GM12878 (cell line): ENCODE results near the gene KIF18A. TPM values are rescaled to one million over a fixed set of nuclear protein-coding genes. Genes with fewer than 3 reads are reported as not detected.

Experiments used
- ATAC-seq: fragments of 200-7000 bp; cut with Tn5 transposase; 3 replicates; pipeline ENCODE4 v1.9.1; 2020; ENCODE audit warnings: mild to moderate bottlenecking, moderate library complexity
- BruUV-seq: library from RNA; stranded (reverse); fragments of 400-500 nt; replicated peaks from 2 replicates; lab custom pipeline; 2021; lab: Mats Ljungman, UMichigan
- CTCF ChIA-PET: fragments of 300-600 bp; sonication (Branson Sonifier 250); formaldehyde crosslinking; extraction: SDS; loops from one replicate; lab custom pipeline; 2021; ENCODE audit warnings: inconsistent platforms; lab: Yijun Ruan, JAX
- POLR2A ChIA-PET: fragments of 350-600 bp; formaldehyde crosslinking; extraction: SDS; loops from one replicate; lab custom pipeline; 2021; ENCODE audit warnings: inconsistent platforms; lab: Charles Lee
- RAD21 ChIA-PET: fragments of 300-600 bp; sonication (Branson Sonifier 250); formaldehyde crosslinking; loops from one replicate; lab custom pipeline; 2023; ENCODE audit warnings: antibody characterized with exemption; ENCODE audit not compliant: unreplicated experiment; lab: Charles Lee
- SMC1A ChIA-PET: fragments of 300-600 bp; sonication (Branson Sonifier 250); formaldehyde crosslinking; loops from one replicate; lab custom pipeline; 2023; ENCODE audit not compliant: unreplicated experiment, uncharacterized antibody; lab: Charles Lee
- DNase-seq: peaks from one replicate; pipeline ENCODE4 v3.0.0-alpha.2; 2011; ENCODE audit warnings: low read depth, low spot score
- FAIRE-seq: peaks from 3 replicates; lab custom pipeline; 2011; peaks lifted over from hg19 to GRCh38; lab: Jason Lieb, UNC
- H2AFZ ChIP-seq: 2 replicates; pipeline ENCODE4 v1.6.0; 2011; ENCODE audit warnings: low read depth, low read length, control low read depth; ENCODE audit not compliant: control insufficient read depth
- H3K27ac ChIP-seq: 2 replicates; pipeline ENCODE4 v1.5.1; 2011; ENCODE audit warnings: control low read depth; ENCODE audit not compliant: control insufficient read depth, insufficient read depth
- H3K27me3 ChIP-seq, 2 experiments: replicated peaks in 1 of 2; 2 replicates each; pipeline versions ENCODE4 v1.6.0 to v1.6.1; 2011; ENCODE audit warnings: low read length in 1 of 2; ENCODE audit not compliant: control insufficient read depth in 2 of 2, insufficient read depth in 2 of 2
- H3K36me3 ChIP-seq, 2 experiments: 2 replicates each; pipeline ENCODE4 v1.5.1; 2011; ENCODE audit warnings: low read length in 1 of 2; ENCODE audit not compliant: control insufficient read depth in 2 of 2, insufficient read depth in 2 of 2
- H3K4me1 ChIP-seq: 2 replicates; pipeline ENCODE4 v1.6.1; 2011; ENCODE audit warnings: mild to moderate bottlenecking, low read length, moderate library complexity, mixed read lengths; ENCODE audit not compliant: control insufficient read depth, insufficient read depth
- H3K4me2 ChIP-seq: 2 replicates; pipeline ENCODE4 v1.6.0; 2011; ENCODE audit warnings: control low read depth; ENCODE audit not compliant: control insufficient read depth, insufficient read depth
- H3K4me3 ChIP-seq: fragments of 200-600 bp; sonication (generic); 2 replicates; pipeline ENCODE4 v1.5.1; 2016
- H3K79me2 ChIP-seq: 2 replicates; pipeline ENCODE4 v1.6.0; 2011; ENCODE audit warnings: low read length; ENCODE audit not compliant: control insufficient read depth, insufficient read depth
- H3K9ac ChIP-seq: 2 replicates; pipeline ENCODE4 v1.8.0; 2011; ENCODE audit warnings: low read length, control low read depth, mixed read lengths; ENCODE audit not compliant: control insufficient read depth, insufficient read depth
- H3K9me3 ChIP-seq: replicated peaks from 3 replicates; pipeline ENCODE4 v1.5.1; 2011; ENCODE audit warnings: mild to moderate bottlenecking, low read length; ENCODE audit not compliant: control insufficient read depth, insufficient read depth
- H4K20me1 ChIP-seq: 2 replicates; pipeline ENCODE4 v1.6.0; 2011; ENCODE audit not compliant: control insufficient read depth, insufficient read depth
- MTA3 ChIP-seq: IDR thresholded peaks from 2 replicates; pipeline ENCODE4 v1.6.1; 2012; ENCODE audit warnings: low read length, inconsistent platforms, borderline replicate concordance
- NFIC ChIP-seq: IDR thresholded peaks from 2 replicates; pipeline ENCODE4 v1.6.1; 2012; ENCODE audit warnings: low read depth, mild to moderate bottlenecking, inconsistent platforms, low read length, moderate library complexity
- SUZ12 ChIP-seq: fragments of 200-600 bp; sonication (generic); IDR thresholded peaks from one replicate; pipeline ENCODE4 v1.6.1; 2018; ENCODE audit warnings: antibody characterized with exemption, mild to moderate bottlenecking; ENCODE audit not compliant: unreplicated experiment
- WGBS: methylation state at CpG from one replicate; pipeline ENCODE4 v1.1.6; 2016; ENCODE audit warnings: low lambda C conversion rate; ENCODE audit not compliant: insufficient replicate concordance, insufficient coverage; ENCODE audit errors: missing lambda C conversion rate; 5-methylcytosine and 5-hydroxymethylcytosine counted together
- in situ Hi-C: fragments of 300-500 bp; cut with MboI; formaldehyde crosslinking; loops from 9 replicates; pipeline ENCODE4 v1.14.3; 2018; ENCODE audit warnings: mixed read lengths
- intact Hi-C: fragments of 100-400 bp; cut with micrococcal nuclease; formaldehyde crosslinking; loops from one replicate; pipeline ENCODE4 v1.14.2; 2022; ENCODE audit not compliant: unreplicated experiment
- polyA plus RNA-seq, 11 experiments: library from polyadenylated mRNA; depleted of rRNA in 4 of 11; unstranded in 6 of 11; stranded (reverse) in 5 of 11; fragments of >200 nt; fragmentation: Nextera tagmentation in 4 of 11; fragmentation: Illumina TruSeq in 1 of 11; extraction: Ambion mirVana in 4 of 11; extraction: Trizol in 1 of 11; gene quantifications; 1 replicate in 1 of 11; 2 replicates in 10 of 11; pipeline versions ENCODE4 v1.2.1 to v1.2.3, GENCODE V29; 2011 to 2016; ENCODE audit warnings: inconsistent platforms in 2 of 11, missing spikeins in 2 of 11, low read depth in 1 of 11
- total RNA-seq, 4 experiments: library from RNA; depleted of rRNA in 3 of 4; stranded (reverse); fragments of >200 nt in 3 of 4; fragmentation: Illumina TruSeq in 1 of 4; extraction: Trizol in 1 of 4; gene quantifications; 2 replicates each; pipeline versions ENCODE4 v1.2.1 to v1.2.3, GENCODE V29; 2013 to 2021
- TF ChIP-seq, protein P1 (sequence below): IDR thresholded peaks from 2 replicates; pipeline ENCODE4 v1.6.1; 2012; ENCODE audit warnings: improper control_type of control experiment, low read depth, low read length; ENCODE audit not compliant: insufficient replicate concordance
- TF ChIP-seq, protein P2 (sequence below): fragments of 450-650 bp; conservative IDR thresholded peaks from 2 replicates; pipeline ENCODE4 v1.6.1; 2017; ENCODE audit warnings: mild to moderate bottlenecking, moderate library complexity
- TF ChIP-seq, protein P3 (sequence below): IDR thresholded peaks from 2 replicates; pipeline ENCODE4 v1.6.1; 2012; ENCODE audit warnings: low read length, inconsistent platforms

Gene KIF18A
- total and polyA plus RNA-seq, 10 of the 15 experiments (the other 5 are each of a cell fraction or from before 2014, with no cell fraction given) = 11.2 to 31.5 (median 20.4) TPM

DNA sequence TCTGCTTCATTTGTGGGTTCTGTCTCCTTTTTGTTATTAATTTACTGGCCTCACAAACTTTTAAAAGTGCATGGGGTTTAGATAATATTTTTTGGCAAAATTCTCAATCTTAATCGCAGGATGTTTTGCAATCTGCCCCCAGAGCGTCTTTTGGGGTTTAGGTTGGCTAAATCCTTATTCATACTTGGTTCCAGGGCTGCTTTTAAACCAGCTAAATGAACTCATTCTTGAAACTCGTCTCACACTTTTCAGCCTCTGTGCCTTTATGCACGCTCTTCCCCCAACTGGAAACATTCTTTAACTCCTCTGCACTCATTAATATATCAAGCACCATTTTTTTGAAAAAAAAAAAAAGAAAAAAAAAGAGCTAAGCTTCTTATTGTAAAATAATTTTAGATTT lies 131.7 kb downstream of the KIF18A start:
- H3K27me3 ChIP-seq = no peaks in the 10 kb centered on the region
- ATAC-seq = no peak
- CTCF ChIA-PET = interaction anchor here (0.6 kb wide), 1 partner anchor 11 kb away, joined by 3 read pairs; no protein-coding TSS in a partner anchor
- TF ChIP-seq MTA3 (no peak), NFIC (no peak)
- TF ChIP-seq, all 136 proteins: peak for 0
- no peak overlapping the region for H3K27ac ChIP-seq
- DNase-seq (no peak), FAIRE-seq (no peak)
- ChIA-PET SMC1A (no interaction called here), POLR2A (no interaction called here), RAD21 (no interaction called here)
- H3K4me2 ChIP-seq = no peak overlapping the region
- in situ Hi-C loops = no loop called here
- no peaks in the 10 kb centered on the region for H3K79me2 ChIP-seq
- WGBS = 14% methylated on average over 4 of the region's 4 CpGs
- no peaks in the 10 kb centered on the region for H4K20me1 ChIP-seq
- no TSS peak for BruUV-seq
- H3K4me3 ChIP-seq = no peak overlapping the region
- H2AFZ ChIP-seq = no peak overlapping the region
- H3K4me1 ChIP-seq = no peaks in the 10 kb centered on the region
- H3K36me3 ChIP-seq = no peaks in the 10 kb centered on the region
- no peaks in the 10 kb centered on the region for H3K9me3 ChIP-seq
- no peak overlapping the region for H3K9ac ChIP-seq
- intact Hi-C loops = no loop called here

DNA sequence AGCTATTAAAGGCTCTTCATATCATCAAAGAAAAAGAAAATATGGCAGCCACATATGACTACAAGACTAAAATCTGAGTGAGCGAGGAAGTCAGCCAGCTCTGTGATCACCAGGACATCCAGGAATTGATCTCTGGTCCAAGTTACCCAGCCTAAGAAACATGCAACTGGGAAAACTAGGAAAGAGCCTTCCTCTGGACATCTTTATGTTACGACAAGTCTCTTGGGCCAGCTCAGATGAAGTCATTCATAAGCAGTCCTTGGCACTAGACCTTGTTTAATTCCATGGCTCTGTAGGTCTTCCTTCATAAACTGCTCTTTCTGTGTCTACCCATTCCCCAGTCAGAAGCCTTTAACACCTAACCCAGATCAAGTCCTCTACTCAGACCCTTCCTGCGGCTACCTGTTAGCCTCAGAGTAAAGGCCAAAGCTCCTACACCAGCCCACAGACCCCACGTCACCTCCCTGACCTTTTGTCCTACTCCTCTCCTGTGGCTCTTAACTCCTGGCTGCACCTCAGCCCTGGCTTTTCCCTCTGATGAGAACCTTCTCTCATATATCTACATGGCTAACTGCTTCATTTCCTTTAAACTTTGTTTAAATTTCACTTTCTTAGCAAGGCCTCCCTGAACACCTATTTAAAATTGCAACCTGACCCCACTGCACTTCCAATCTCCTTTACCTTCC lies 134.0 kb downstream of the KIF18A start:
- Histone ChIP-seq H3K9ac (no peak overlapping the region), H3K36me3 (no peaks in the 10 kb centered on the region), H4K20me1 (no peaks in the 10 kb centered on the region), H3K27ac (no peak overlapping the region), H3K4me3 (no peak overlapping the region), H2AFZ (no peak overlapping the region), H3K27me3 (no peaks in the 10 kb centered on the region), H3K79me2 (no peaks in the 10 kb centered on the region), H3K4me1 (no peaks in the 10 kb centered on the region), H3K4me2 (no peak overlapping the region), H3K9me3 (no peaks in the 10 kb centered on the region)
- BruUV-seq = no TSS peak
- ChIA-PET RAD21 (no interaction called here), SMC1A (interaction anchor here (0.6 kb wide), 1 partner anchor 205 kb away, joined by 4 read pairs; no protein-coding TSS in a partner anchor), POLR2A (no interaction called here), CTCF (interaction anchor here (1.2 kb wide), 1 partner anchor 10 kb away, joined by 3 read pairs; no protein-coding TSS in a partner anchor)
- in situ Hi-C loops = no loop called here
- ATAC-seq (no peak), FAIRE-seq (no peak), DNase-seq (no peak)
- intact Hi-C loops = no loop called here
- TF ChIP-seq, protein P1, sequence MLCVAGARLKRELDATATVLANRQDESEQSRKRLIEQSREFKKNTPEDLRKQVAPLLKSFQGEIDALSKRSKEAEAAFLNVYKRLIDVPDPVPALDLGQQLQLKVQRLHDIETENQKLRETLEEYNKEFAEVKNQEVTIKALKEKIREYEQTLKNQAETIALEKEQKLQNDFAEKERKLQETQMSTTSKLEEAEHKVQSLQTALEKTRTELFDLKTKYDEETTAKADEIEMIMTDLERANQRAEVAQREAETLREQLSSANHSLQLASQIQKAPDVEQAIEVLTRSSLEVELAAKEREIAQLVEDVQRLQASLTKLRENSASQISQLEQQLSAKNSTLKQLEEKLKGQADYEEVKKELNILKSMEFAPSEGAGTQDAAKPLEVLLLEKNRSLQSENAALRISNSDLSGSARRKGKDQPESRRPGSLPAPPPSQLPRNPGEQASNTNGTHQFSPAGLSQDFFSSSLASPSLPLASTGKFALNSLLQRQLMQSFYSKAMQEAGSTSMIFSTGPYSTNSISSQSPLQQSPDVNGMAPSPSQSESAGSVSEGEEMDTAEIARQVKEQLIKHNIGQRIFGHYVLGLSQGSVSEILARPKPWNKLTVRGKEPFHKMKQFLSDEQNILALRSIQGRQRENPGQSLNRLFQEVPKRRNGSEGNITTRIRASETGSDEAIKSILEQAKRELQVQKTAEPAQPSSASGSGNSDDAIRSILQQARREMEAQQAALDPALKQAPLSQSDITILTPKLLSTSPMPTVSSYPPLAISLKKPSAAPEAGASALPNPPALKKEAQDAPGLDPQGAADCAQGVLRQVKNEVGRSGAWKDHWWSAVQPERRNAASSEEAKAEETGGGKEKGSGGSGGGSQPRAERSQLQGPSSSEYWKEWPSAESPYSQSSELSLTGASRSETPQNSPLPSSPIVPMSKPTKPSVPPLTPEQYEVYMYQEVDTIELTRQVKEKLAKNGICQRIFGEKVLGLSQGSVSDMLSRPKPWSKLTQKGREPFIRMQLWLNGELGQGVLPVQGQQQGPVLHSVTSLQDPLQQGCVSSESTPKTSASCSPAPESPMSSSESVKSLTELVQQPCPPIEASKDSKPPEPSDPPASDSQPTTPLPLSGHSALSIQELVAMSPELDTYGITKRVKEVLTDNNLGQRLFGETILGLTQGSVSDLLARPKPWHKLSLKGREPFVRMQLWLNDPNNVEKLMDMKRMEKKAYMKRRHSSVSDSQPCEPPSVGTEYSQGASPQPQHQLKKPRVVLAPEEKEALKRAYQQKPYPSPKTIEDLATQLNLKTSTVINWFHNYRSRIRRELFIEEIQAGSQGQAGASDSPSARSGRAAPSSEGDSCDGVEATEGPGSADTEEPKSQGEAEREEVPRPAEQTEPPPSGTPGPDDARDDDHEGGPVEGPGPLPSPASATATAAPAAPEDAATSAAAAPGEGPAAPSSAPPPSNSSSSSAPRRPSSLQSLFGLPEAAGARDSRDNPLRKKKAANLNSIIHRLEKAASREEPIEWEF = no peak
- TF ChIP-seq, protein P2, sequence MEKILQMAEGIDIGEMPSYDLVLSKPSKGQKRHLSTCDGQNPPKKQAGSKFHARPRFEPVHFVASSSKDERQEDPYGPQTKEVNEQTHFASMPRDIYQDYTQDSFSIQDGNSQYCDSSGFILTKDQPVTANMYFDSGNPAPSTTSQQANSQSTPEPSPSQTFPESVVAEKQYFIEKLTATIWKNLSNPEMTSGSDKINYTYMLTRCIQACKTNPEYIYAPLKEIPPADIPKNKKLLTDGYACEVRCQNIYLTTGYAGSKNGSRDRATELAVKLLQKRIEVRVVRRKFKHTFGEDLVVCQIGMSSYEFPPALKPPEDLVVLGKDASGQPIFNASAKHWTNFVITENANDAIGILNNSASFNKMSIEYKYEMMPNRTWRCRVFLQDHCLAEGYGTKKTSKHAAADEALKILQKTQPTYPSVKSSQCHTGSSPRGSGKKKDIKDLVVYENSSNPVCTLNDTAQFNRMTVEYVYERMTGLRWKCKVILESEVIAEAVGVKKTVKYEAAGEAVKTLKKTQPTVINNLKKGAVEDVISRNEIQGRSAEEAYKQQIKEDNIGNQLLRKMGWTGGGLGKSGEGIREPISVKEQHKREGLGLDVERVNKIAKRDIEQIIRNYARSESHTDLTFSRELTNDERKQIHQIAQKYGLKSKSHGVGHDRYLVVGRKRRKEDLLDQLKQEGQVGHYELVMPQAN = no peak
- no peak for TF ChIP-seq SUZ12
- TF ChIP-seq, protein P3, sequence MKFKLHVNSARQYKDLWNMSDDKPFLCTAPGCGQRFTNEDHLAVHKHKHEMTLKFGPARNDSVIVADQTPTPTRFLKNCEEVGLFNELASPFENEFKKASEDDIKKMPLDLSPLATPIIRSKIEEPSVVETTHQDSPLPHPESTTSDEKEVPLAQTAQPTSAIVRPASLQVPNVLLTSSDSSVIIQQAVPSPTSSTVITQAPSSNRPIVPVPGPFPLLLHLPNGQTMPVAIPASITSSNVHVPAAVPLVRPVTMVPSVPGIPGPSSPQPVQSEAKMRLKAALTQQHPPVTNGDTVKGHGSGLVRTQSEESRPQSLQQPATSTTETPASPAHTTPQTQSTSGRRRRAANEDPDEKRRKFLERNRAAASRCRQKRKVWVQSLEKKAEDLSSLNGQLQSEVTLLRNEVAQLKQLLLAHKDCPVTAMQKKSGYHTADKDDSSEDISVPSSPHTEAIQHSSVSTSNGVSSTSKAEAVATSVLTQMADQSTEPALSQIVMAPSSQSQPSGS = no peak
- 34% methylated on average over 4 of the region's 4 CpGs for WGBS
